Measurements from ENCODE around the gene LUC7L. TPM values are rescaled to one million over a fixed set of nuclear protein-coding genes. Genes with fewer than 3 reads are reported as not detected.
"Not testable (repeated sequence)": the region's sequence is repeated elsewhere in the genome, so short reads cannot be mapped to it uniquely, and the experiment has no call there.

LUC7L gene
- 123 TPM for polyA plus RNA-seq (2012; ENCODE audit: insufficient read depth, insufficient read length)

GRCh38 chr16:228852-229730 lies at the start of gene LUC7L:
LUC7L (minus strand) TSS chr16:229449; CDS start chr16:229339, 110 bp downstream.
- peak within 1 kb of the TSS; percentile 98 for H3K4me3 ChIP-seq (ENCODE audit: low read length)
- DNase-seq (ENCODE audit: low read depth, low spot score), result peak; percentile 81

- H3K4me3 ChIP-seq (ENCODE audit: low read length), result no peak overlapping the region
- DNase-seq (ENCODE audit: low read depth, low spot score), result peak; percentile 82
Observed at GRCh38 chr16:278863-279366, 49.7 kb upstream of the LUC7L start.

GRCh38 chr16:276426-277077 lies 47.3 kb upstream of the LUC7L start:
- no peak overlapping the region for H3K4me3 ChIP-seq (ENCODE audit: low read length)
- DNase-seq (ENCODE audit: low read depth, low spot score), result no peak

GRCh38 chr16:275786-276232 lies 46.6 kb upstream of the LUC7L start, which contains the start of gene RGS11:
RGS11 (minus strand) TSS chr16:275944; CDS start chr16:275911, 33 bp downstream.
- H3K4me3 ChIP-seq (ENCODE audit: low read length), result no peak within 1 kb of the TSS
- no peak for DNase-seq (ENCODE audit: low read depth, low spot score)

GRCh38 chr16:275041-275641 lies 45.9 kb upstream of the LUC7L start:
- no peak for DNase-seq (ENCODE audit: low read depth, low spot score)
- H3K4me3 ChIP-seq (ENCODE audit: low read length), result no peak overlapping the region

- DNase-seq (ENCODE audit: low read depth, low spot score), result no peak
- H3K4me3 ChIP-seq (ENCODE audit: low read length), result no peak overlapping the region
Observed at GRCh38 chr16:273547-274421, 44.5 kb upstream of the LUC7L start.

GRCh38 chr16:272633-273546 lies 43.6 kb upstream of the LUC7L start:
- no peak overlapping the region for H3K4me3 ChIP-seq (ENCODE audit: low read length)
- no peak for DNase-seq (ENCODE audit: low read depth, low spot score)

GRCh38 chr16:270381-271255 lies 41.4 kb upstream of the LUC7L start:
- H3K4me3 ChIP-seq (ENCODE audit: low read length), result no peak overlapping the region
- no peak for DNase-seq (ENCODE audit: low read depth, low spot score)

GRCh38 chr16:269061-269796 lies 40.0 kb upstream of the LUC7L start:
- no peak overlapping the region for H3K4me3 ChIP-seq (ENCODE audit: low read length)
- no peak for DNase-seq (ENCODE audit: low read depth, low spot score)

GRCh38 chr16:268141-269053 lies 39.1 kb upstream of the LUC7L start:
- no peak for DNase-seq (ENCODE audit: low read depth, low spot score)
- no peak overlapping the region for H3K4me3 ChIP-seq (ENCODE audit: low read length)

- not testable (repeated sequence) for DNase-seq (ENCODE audit: low read depth, low spot score)
Observed at GRCh38 chr16:267562-267961, 38.3 kb upstream of the LUC7L start.

GRCh38 chr16:266258-267164 lies 37.3 kb upstream of the LUC7L start:
- DNase-seq (ENCODE audit: low read depth, low spot score), result no peak

More at GRCh38 chr16:267562-267961, 38.3 kb upstream of the LUC7L start:
- H3K4me3 ChIP-seq (ENCODE audit: low read length), result not testable (repeated sequence)

GRCh38 chr16:265711-266110 lies 36.5 kb upstream of the LUC7L start:
- no peak overlapping the region for H3K4me3 ChIP-seq (ENCODE audit: low read length)
- no peak for DNase-seq (ENCODE audit: low read depth, low spot score)

More at GRCh38 chr16:266258-267164, 37.3 kb upstream of the LUC7L start:
- H3K4me3 ChIP-seq (ENCODE audit: low read length), result no peak overlapping the region

GRCh38 chr16:265002-265529 lies 35.8 kb upstream of the LUC7L start:
- DNase-seq (ENCODE audit: low read depth, low spot score), result no peak
- H3K4me3 ChIP-seq (ENCODE audit: low read length), result no peak overlapping the region

Data from Jurkat, Clone E6-1 (cell line).